ENCODE results near the gene FAM163A.

The FAM163A gene

GRCh38 chr1:179818260-179818659 is 75.2 kb downstream of the FAM163A start:
- DNase-seq (ENCODE audit: extremely low spot score): no peak
- ChIA-PET CTCF (interaction anchor here (1.4 to 21.5 kb wide), 3 partner anchors 8 to 120 kb away, joined by 3 to 647 read pairs (median 269); no protein-coding TSS in a partner anchor), POLR2A (no interaction called here)
- no peak for TF ChIP-seq CTCF (IDR thresholded peaks at IDR 0.05; ENCODE audit: control extremely low read depth, extremely low read depth, low read depth, missing control alignments)

- ChIA-PET POLR2A (no interaction called here), CTCF (interaction anchor here (1.4 to 21.5 kb wide), 4 partner anchors 8 to 120 kb away, joined by 3 to 647 read pairs (median 138); no protein-coding TSS in a partner anchor)
- no peak for TF ChIP-seq CTCF (IDR thresholded peaks at IDR 0.05; ENCODE audit: control extremely low read depth, extremely low read depth, low read depth, missing control alignments)
- DNase-seq (ENCODE audit: extremely low spot score): no peak
These were observed 75.7 kb downstream of the FAM163A start for GRCh38 chr1:179818743-179819173.

- ChIA-PET CTCF (interaction anchor here (1.0 to 21.5 kb wide), 4 partner anchors 8 to 114 kb away, joined by 3 to 647 read pairs (median 138); no protein-coding TSS in a partner anchor), POLR2A (no interaction called here)
- no peak for DNase-seq (ENCODE audit: extremely low spot score)
- TF ChIP-seq CTCF (IDR thresholded peaks at IDR 0.05; ENCODE audit: control extremely low read depth, extremely low read depth, low read depth, missing control alignments): no peak
These were observed 77.3 kb downstream of the FAM163A start for GRCh38 chr1:179820226-179820970.

GRCh38 chr1:179821524-179821923 is 78.4 kb downstream of the FAM163A start:
- no peak for TF ChIP-seq CTCF (IDR thresholded peaks at IDR 0.05; ENCODE audit: control extremely low read depth, extremely low read depth, low read depth, missing control alignments)
- no peak for DNase-seq (ENCODE audit: extremely low spot score)
- POLR2A ChIA-PET: no interaction called here
- CTCF ChIA-PET: interaction anchor here (20.6 to 21.5 kb wide), 2 partner anchors 11 to 115 kb away, joined by 269 to 647 read pairs; no protein-coding TSS in a partner anchor

- TF ChIP-seq CTCF (IDR thresholded peaks at IDR 0.05; ENCODE audit: control extremely low read depth, extremely low read depth, low read depth, missing control alignments): no peak
- ChIA-PET POLR2A (no interaction called here), CTCF (interaction anchor here (20.6 to 21.5 kb wide), 2 partner anchors 12 to 116 kb away, joined by 269 to 647 read pairs; no protein-coding TSS in a partner anchor)
- no peak for DNase-seq (ENCODE audit: extremely low spot score)
These were observed 79.0 kb downstream of the FAM163A start for GRCh38 chr1:179822065-179822464.

- no peak for DNase-seq (ENCODE audit: extremely low spot score)
- TF ChIP-seq CTCF (IDR thresholded peaks at IDR 0.05; ENCODE audit: control extremely low read depth, extremely low read depth, low read depth, missing control alignments): no peak
- ChIA-PET CTCF (interaction anchor here (1.6 to 21.5 kb wide), 4 partner anchors 13 to 356 kb away, joined by 4 to 647 read pairs (median 138); no protein-coding TSS in a partner anchor), POLR2A (no interaction called here)
These were observed 80.6 kb downstream of the FAM163A start for GRCh38 chr1:179823693-179824092.
